Body of pancreas (tissue), 4 donors: ENCODE data around the gene ULK2. TPM values are rescaled to one million over a fixed set of nuclear protein-coding genes. Genes with fewer than 3 reads are reported as not detected.

Source experiments
- ATAC-seq: fragments of 150-250 bp; one replicate; pipeline ENCODE4 v1.9.1; 2016
- DNase-seq, 4 donors: peaks; one replicate each; pipeline ENCODE4 v3.0.0-alpha.2; 2019
- H3K27ac ChIP-seq, 4 donors: fragments of 200-600 bp; sonication (generic); 1 replicate in 3 of 4; 2 replicates in 1 of 4; pipeline versions ENCODE4 v1.5.1 to v1.6.1; 2016 to 2019; ENCODE audit warnings: mild to moderate bottlenecking in 1 of 4, mixed read lengths in 1 of 4, moderate library complexity in 1 of 4
- H3K27me3 ChIP-seq, 2 donors: fragments of 200-600 bp; sonication (generic); one replicate each; pipeline ENCODE4 v1.6.0; 2016; ENCODE audit warnings: mild to moderate bottlenecking in 1 of 2
- H3K36me3 ChIP-seq, 2 donors: fragments of 200-600 bp; sonication (generic); replicated peaks in 1 of 2; 2 replicates each; pipeline ENCODE4 v1.5.1; 2016; ENCODE audit warnings: low read depth in 2 of 2; ENCODE audit not compliant: insufficient read depth in 1 of 2
- H3K4me1 ChIP-seq: fragments of 200-600 bp; sonication (generic); one replicate; pipeline ENCODE4 v1.6.0; 2016
- H3K4me3 ChIP-seq, 2 donors: fragments of 200-600 bp; sonication (generic); 1 replicate in 1 of 2; 2 replicates in 1 of 2; pipeline ENCODE4 v1.5.1; 2016 to 2019
- H3K9me3 ChIP-seq, 3 donors: fragments of 200-600 bp; sonication (generic); 1 replicate in 2 of 3; 2 replicates in 1 of 3; pipeline ENCODE4 v1.5.1; 2016
- CTCF ChIP-seq, 7 experiments: fragments of 450-650 bp in 4 of 7; fragments of 200-600 bp in 3 of 7; sonication (generic) in 3 of 7; IDR thresholded peaks; one replicate each; pipeline ENCODE4 v1.5.1; 2016 to 2019; ENCODE audit warnings: antibody characterized with exemption in 7 of 7
- POLR2A ChIP-seq, 3 donors: fragments of 450-650 bp; IDR thresholded peaks; one replicate each; pipeline ENCODE4 v1.6.1; 2016; ENCODE audit warnings: antibody characterized with exemption in 3 of 3, mild to moderate bottlenecking in 2 of 3
- WGBS, 2 donors: methylation state at CpG; one replicate each; pipeline ENCODE4 v1.1.5; 2017; 5-methylcytosine and 5-hydroxymethylcytosine counted together
- intact Hi-C: fragments of 100-400 bp; cut with DNase I; formaldehyde crosslinking; loops from one replicate; pipeline ENCODE4 v1.15.1; 2023
- total RNA-seq, 2 donors: library from RNA; depleted of rRNA; stranded (reverse); fragments of >200 nt; gene quantifications; one replicate each; pipeline ENCODE4 v1.1.0, GENCODE V29; 2016

Gene ULK2
- total RNA-seq, 2 donors from 2014 or later, result 10.1 to 28.3 TPM

GRCh38 chr17:19753051-19753509 lies 114.7 kb downstream of the ULK2 start:
- TF ChIP-seq CTCF (IDR thresholded peaks at IDR 0.05) (no peak), POLR2A (IDR thresholded peaks at IDR 0.05) (no peak)
- DNase-seq (peak in 3 of 4 donors; percentile 32 to 66 (median 40)), ATAC-seq (peak; percentile 58)
- Histone ChIP-seq H3K9me3 (no peaks in the 10 kb centered on the region), H3K27me3 (no peaks in the 10 kb centered on the region), H3K4me3 (no peak overlapping the region), H3K4me1 (peaks cover 8% of the 10 kb centered on the region), H3K36me3 (no peaks in the 10 kb centered on the region), H3K27ac (no peak overlapping the region)
- intact Hi-C loops, result no loop called here
- WGBS, 2 donors, result 60 to 79% methylated on average over 7 to 12 of the region's 12 CpGs

- Histone ChIP-seq H3K27me3 (no peaks in the 10 kb centered on the region), H3K9me3 (no peaks in the 10 kb centered on the region), H3K36me3 (no peaks in the 10 kb centered on the region), H3K4me3 (no peak overlapping the region), H3K4me1 (peaks cover 10% of the 10 kb centered on the region), H3K27ac (no peak overlapping the region)
- intact Hi-C loops, result no loop called here
- no peak for TF ChIP-seq POLR2A (IDR thresholded peaks at IDR 0.05)
- WGBS, 2 donors, result 82 to 87% methylated on average over 8 to 15 of the region's 15 CpGs
- ATAC-seq, result no peak
- no peak for DNase-seq
These were observed 115.3 kb downstream of the ULK2 start for GRCh38 chr17:19752216-19753050.

GRCh38 chr17:19750835-19751234 lies 116.9 kb downstream of the ULK2 start:
- TF ChIP-seq POLR2A (IDR thresholded peaks at IDR 0.05), result no peak
- TF ChIP-seq CTCF (IDR thresholded peaks at IDR 0.05), result no peak
- Histone ChIP-seq H3K4me1 (peaks cover 10% of the 10 kb centered on the region), H3K27ac (no peak overlapping the region), H3K36me3 (no peaks in the 10 kb centered on the region), H3K9me3 (no peaks in the 10 kb centered on the region), H3K27me3 (no peaks in the 10 kb centered on the region), H3K4me3 (no peak overlapping the region)
- DNase-seq (no peak), ATAC-seq (no peak)
- WGBS, 2 donors, result 90 to 95% methylated on average over 3 of the region's 3 CpGs
- intact Hi-C loops, result no loop called here

GRCh38 chr17:19750020-19750572 lies 117.6 kb downstream of the ULK2 start:
- Histone ChIP-seq H3K9me3 (no peaks in the 10 kb centered on the region), H3K27ac (no peak overlapping the region), H3K4me1 (peaks cover 12% of the 10 kb centered on the region), H3K36me3 (no peaks in the 10 kb centered on the region), H3K4me3 (no peak overlapping the region), H3K27me3 (no peaks in the 10 kb centered on the region)
- TF ChIP-seq CTCF (IDR thresholded peaks at IDR 0.05) (no peak), POLR2A (IDR thresholded peaks at IDR 0.05) (no peak)
- intact Hi-C loops, result no loop called here
- WGBS, 2 donors, result 85 to 90% methylated on average over 9 of the region's 9 CpGs
- DNase-seq (no peak), ATAC-seq (no peak)

- no peaks in the 10 kb centered on the region for H3K27me3 ChIP-seq
- no peak for DNase-seq
- H3K4me1 ChIP-seq, result peaks cover 19% of the 10 kb centered on the region
- H3K9me3 ChIP-seq, result no peaks in the 10 kb centered on the region
- TF ChIP-seq CTCF (IDR thresholded peaks at IDR 0.05), result no peak
- no peak overlapping the region for H3K4me3 ChIP-seq
- H3K36me3 ChIP-seq, result no peaks in the 10 kb centered on the region
- H3K27ac ChIP-seq, result no peak overlapping the region
- 72 to 83% methylated on average over 11 to 13 of the region's 13 CpGs for WGBS, 2 donors
- no peak for ATAC-seq
- intact Hi-C loops, result no loop called here
These were observed 118.9 kb downstream of the ULK2 start for GRCh38 chr17:19748807-19749193.
